ENCODE data around the gene CORIN.

CORIN gene

GRCh38 chr4:47733302-47734175 is 104.3 kb downstream of the CORIN start:
- no peak for TF ChIP-seq Cebpa-rat (IDR thresholded peaks at IDR 0.05)
- H4K20me1 ChIP-seq, result no peaks in the 10 kb centered on the region
- H3K4me2 ChIP-seq, result no peak overlapping the region
- no peaks in the 10 kb centered on the region for H3K4me1 ChIP-seq
- no peak overlapping the region for H3K27ac ChIP-seq
- no peaks in the 10 kb centered on the region for H3K36me3 ChIP-seq
- no peak overlapping the region for H3K9ac ChIP-seq
- no peaks in the 10 kb centered on the region for H3K27me3 ChIP-seq
- peaks cover 0 to 15% (median 4%) of the 10 kb centered on the region in 11 experiments; a peak in 6 of 22 replicates for H3K9me3 ChIP-seq (replicated peaks in 1 of 11)
- H3K4me3 ChIP-seq, result no peak overlapping the region

GRCh38 chr4:47731182-47731581 is 106.7 kb downstream of the CORIN start:
- Histone ChIP-seq H4K20me1 (no peaks in the 10 kb centered on the region), H3K27ac (no peak overlapping the region), H3K4me2 (no peak overlapping the region), H3K9ac (no peak overlapping the region), H3K4me3 (no peak overlapping the region), H3K27me3 (no peaks in the 10 kb centered on the region), H3K36me3 (no peaks in the 10 kb centered on the region), H3K9me3 (replicated peaks in 1 of 11) (no peaks in the 10 kb centered on the region), H3K4me1 (no peaks in the 10 kb centered on the region)
- no peak for TF ChIP-seq Cebpa-rat (IDR thresholded peaks at IDR 0.05)

GRCh38 chr4:47729131-47729680 is 108.7 kb downstream of the CORIN start:
- TF ChIP-seq Cebpa-rat (IDR thresholded peaks at IDR 0.05), result no peak
- H3K9me3 ChIP-seq (replicated peaks in 1 of 11), result no peaks in the 10 kb centered on the region
- no peak overlapping the region for H3K27ac ChIP-seq
- no peaks in the 10 kb centered on the region for H3K36me3 ChIP-seq
- H3K4me2 ChIP-seq, result no peak overlapping the region
- no peak overlapping the region for H3K4me3 ChIP-seq
- no peaks in the 10 kb centered on the region for H3K27me3 ChIP-seq
- H4K20me1 ChIP-seq, result no peaks in the 10 kb centered on the region
- no peaks in the 10 kb centered on the region for H3K4me1 ChIP-seq
- H3K9ac ChIP-seq, result no peak overlapping the region

GRCh38 chr4:47721892-47722575 is 115.8 kb downstream of the CORIN start:
- Histone ChIP-seq H3K27ac (no peak overlapping the region), H3K27me3 (no peaks in the 10 kb centered on the region), H3K9me3 (replicated peaks in 1 of 11) (no peaks in the 10 kb centered on the region), H3K4me2 (no peak overlapping the region), H3K4me3 (no peak overlapping the region), H3K9ac (no peak overlapping the region), H3K4me1 (peaks cover 0 to 10% (median 3%) of the 10 kb centered on the region in 10 experiments; a peak in 8 of 20 replicates), H3K36me3 (no peaks in the 10 kb centered on the region), H4K20me1 (no peaks in the 10 kb centered on the region)
- no peak for TF ChIP-seq Cebpa-rat (IDR thresholded peaks at IDR 0.05)

GRCh38 chr4:47721485-47721884 is 116.4 kb downstream of the CORIN start:
- no peak overlapping the region for H3K9ac ChIP-seq
- H3K4me2 ChIP-seq, result no peak overlapping the region
- TF ChIP-seq Cebpa-rat (IDR thresholded peaks at IDR 0.05), result no peak
- H3K4me3 ChIP-seq, result no peak overlapping the region
- H3K27ac ChIP-seq, result no peak overlapping the region
- no peaks in the 10 kb centered on the region for H3K9me3 ChIP-seq (replicated peaks in 1 of 11)
- H3K4me1 ChIP-seq, result peaks cover 0 to 10% (median 3%) of the 10 kb centered on the region in 10 experiments; a peak in 8 of 20 replicates
- H3K36me3 ChIP-seq, result no peaks in the 10 kb centered on the region
- H3K27me3 ChIP-seq, result no peaks in the 10 kb centered on the region
- H4K20me1 ChIP-seq, result no peaks in the 10 kb centered on the region

GRCh38 chr4:47720787-47721186 is 117.1 kb downstream of the CORIN start:
- no peak for TF ChIP-seq Cebpa-rat (IDR thresholded peaks at IDR 0.05)
- Histone ChIP-seq H3K4me2 (no peak overlapping the region), H3K36me3 (no peaks in the 10 kb centered on the region), H3K9me3 (replicated peaks in 1 of 11) (no peaks in the 10 kb centered on the region), H3K4me1 (peaks cover 0 to 10% (median 3%) of the 10 kb centered on the region in 10 experiments; a peak in 8 of 20 replicates), H3K27me3 (no peaks in the 10 kb centered on the region), H3K9ac (no peak overlapping the region), H4K20me1 (no peaks in the 10 kb centered on the region), H3K4me3 (no peak overlapping the region), H3K27ac (no peak overlapping the region)

- Histone ChIP-seq H4K20me1 (no peaks in the 10 kb centered on the region), H3K4me3 (no peak overlapping the region), H3K4me1 (peaks cover 0 to 10% (median 4%) of the 10 kb centered on the region in 10 experiments; a peak in 8 of 20 replicates), H3K4me2 (peak overlapping the region in 1 of 11 experiments; percentile 41; a peak in 1 of 22 replicates), H3K36me3 (no peaks in the 10 kb centered on the region), H3K27ac (no peak overlapping the region), H3K27me3 (no peaks in the 10 kb centered on the region), H3K9ac (no peak overlapping the region), H3K9me3 (replicated peaks in 1 of 11) (no peaks in the 10 kb centered on the region)
- no peak for TF ChIP-seq Cebpa-rat (IDR thresholded peaks at IDR 0.05)
Observed at GRCh38 chr4:47719576-47719975, 118.3 kb downstream of the CORIN start.

- Histone ChIP-seq H3K36me3 (no peaks in the 10 kb centered on the region), H3K27ac (no peak overlapping the region), H3K9me3 (replicated peaks in 1 of 11) (no peaks in the 10 kb centered on the region), H3K27me3 (no peaks in the 10 kb centered on the region), H4K20me1 (no peaks in the 10 kb centered on the region), H3K9ac (no peak overlapping the region), H3K4me2 (peak overlapping the region in 6 of 11 experiments; percentile 11 to 41 (median 24); a peak in 5 of 22 replicates), H3K4me3 (no peak overlapping the region), H3K4me1 (peaks cover 0 to 10% (median 4%) of the 10 kb centered on the region in 10 experiments; a peak in 8 of 20 replicates)
- TF ChIP-seq Cebpa-rat (IDR thresholded peaks at IDR 0.05), result no peak
Observed at GRCh38 chr4:47718696-47719095, 119.2 kb downstream of the CORIN start.

GRCh38 chr4:47717188-47717587 is 120.7 kb downstream of the CORIN start:
- Histone ChIP-seq H3K9me3 (replicated peaks in 1 of 11) (no peaks in the 10 kb centered on the region), H3K4me3 (no peak overlapping the region), H3K4me1 (peaks cover 0 to 10% (median 4%) of the 10 kb centered on the region in 10 experiments; a peak in 8 of 20 replicates), H4K20me1 (no peaks in the 10 kb centered on the region), H3K9ac (no peak overlapping the region), H3K27me3 (no peaks in the 10 kb centered on the region), H3K27ac (no peak overlapping the region), H3K4me2 (no peak overlapping the region), H3K36me3 (no peaks in the 10 kb centered on the region)
- no peak for TF ChIP-seq Cebpa-rat (IDR thresholded peaks at IDR 0.05)
